Testis (tissue), 3 donors: ENCODE data around the gene ARSG. TPM values are rescaled to one million over a fixed set of nuclear protein-coding genes. Genes with fewer than 3 reads are reported as not detected.
"Not testable (repeated sequence)": the region's sequence is repeated elsewhere in the genome, so short reads cannot be mapped to it uniquely, and the experiment has no call there.

Experiments
- DNase-seq: peaks from one replicate; pipeline ENCODE4 v3.0.0-alpha.2; 2019
- H3K27ac ChIP-seq, 2 donors: fragments of 200-600 bp; sonication (generic); one replicate each; pipeline ENCODE4 v1.5.1; 2019
- H3K27me3 ChIP-seq: fragments of 200-600 bp; sonication (generic); one replicate; pipeline ENCODE4 v1.5.1; 2019
- H3K36me3 ChIP-seq: fragments of 200-600 bp; sonication (generic); one replicate; pipeline ENCODE4 v1.5.1; 2017; ENCODE audit warnings: low read depth; ENCODE audit errors: missing control alignments
- H3K4me1 ChIP-seq: fragments of 200-600 bp; sonication (generic); one replicate; pipeline ENCODE4 v1.5.1; 2019
- H3K4me3 ChIP-seq, 2 donors: fragments of 200-600 bp; sonication (generic); one replicate each; pipeline ENCODE4 v1.5.1; 2017 to 2019
- H3K9me3 ChIP-seq: fragments of 200-600 bp; sonication (generic); one replicate; pipeline ENCODE4 v1.5.1; 2017
- CTCF ChIP-seq, 3 experiments: fragments of 450-650 bp in 2 of 3; fragments of 200-600 bp in 1 of 3; sonication (generic) in 1 of 3; IDR thresholded peaks; one replicate each; pipeline ENCODE4 v1.5.1; 2016 to 2019; ENCODE audit warnings: antibody characterized with exemption in 3 of 3, mild to moderate bottlenecking in 2 of 3, moderate library complexity in 1 of 3
- POLR2A ChIP-seq: fragments of 450-650 bp; IDR thresholded peaks from one replicate; pipeline ENCODE4 v1.6.1; 2017; ENCODE audit warnings: antibody characterized with exemption, mild to moderate bottlenecking, moderate library complexity
- WGBS, 2 donors: methylation state at CpG; one replicate each; pipeline ENCODE4 v1.1.5; 2018; 5-methylcytosine and 5-hydroxymethylcytosine counted together
- intact Hi-C: fragments of 100-400 bp; cut with DNase I; formaldehyde crosslinking; loops from one replicate; pipeline ENCODE4 v1.15.1; 2023; ENCODE audit warnings: low total_unique reads
- polyA plus RNA-seq: library from polyadenylated mRNA; stranded (reverse); fragments of 350-450 nt; fragmentation: Illumina TruSeq; extraction: RNeasy Lipid Tissue Mini Kit (QIAGEN cat#74804); gene quantifications from one replicate; pipeline ENCODE4 v1.2.3, GENCODE V29; 2014; ENCODE audit warnings: low read depth, low replicate concordance; ENCODE audit not compliant: insufficient read depth
- total RNA-seq, 2 donors: library from RNA; depleted of rRNA; stranded (reverse); fragments of >200 nt; gene quantifications; one replicate each; pipeline ENCODE4 v1.2.3, GENCODE V29; 2016

Gene ARSG
- total and polyA plus RNA-seq, 3 donors from 2014 or later: 7.4 to 16.9 (median 12.5) TPM

GRCh38 chr17:68257934-68258333 is 33.4 kb upstream of the ARSG start:
- H3K9me3 ChIP-seq: no peaks in the 10 kb centered on the region
- no peak for DNase-seq
- no peaks in the 10 kb centered on the region for H3K36me3 ChIP-seq
- no peak overlapping the region for H3K27ac ChIP-seq
- intact Hi-C loops: no loop called here
- H3K4me1 ChIP-seq: peaks cover 3% of the 10 kb centered on the region
- no peak for TF ChIP-seq POLR2A
- no peak for TF ChIP-seq CTCF (IDR thresholded peaks at IDR 0.05)
- no peak overlapping the region for H3K4me3 ChIP-seq
- H3K27me3 ChIP-seq: no peaks in the 10 kb centered on the region

- H3K27me3 ChIP-seq, H3K4me1 ChIP-seq, H3K36me3 ChIP-seq, intact Hi-C loops, H3K9me3 ChIP-seq, H3K27ac ChIP-seq: not testable (repeated sequence)
- peak overlapping the region; percentile 15 to 35 for H3K4me3 ChIP-seq
- 5 to 11% methylated on average over 10 to 34 of the region's 44 CpGs for WGBS, 2 donors
- DNase-seq: peak; percentile 47
Observed at GRCh38 chr17:68258890-68259647, 32.2 kb upstream of the ARSG start.

GRCh38 chr17:68259648-68259951 is 31.7 kb upstream of the ARSG start:
- H3K36me3 ChIP-seq, intact Hi-C loops, H3K27me3 ChIP-seq, H3K9me3 ChIP-seq, H3K4me1 ChIP-seq, H3K27ac ChIP-seq, DNase-seq: not testable (repeated sequence)
- WGBS, 2 donors: 52 to 57% methylated on average over 2 to 3 of the region's 3 CpGs
- H3K4me3 ChIP-seq: peak overlapping the region in 1 of 2 donors; percentile 35

GRCh38 chr17:68260051-68260762 is 31.1 kb upstream of the ARSG start:
- H3K27me3 ChIP-seq: no peaks in the 10 kb centered on the region
- 74 to 82% methylated on average over 9 of the region's 9 CpGs for WGBS, 2 donors
- H3K36me3 ChIP-seq: no peaks in the 10 kb centered on the region
- H3K4me1 ChIP-seq: peaks cover 3% of the 10 kb centered on the region
- no peak for DNase-seq
- no peak for TF ChIP-seq CTCF (IDR thresholded peaks at IDR 0.05)
- H3K9me3 ChIP-seq: no peaks in the 10 kb centered on the region
- no peak overlapping the region for H3K27ac ChIP-seq
- intact Hi-C loops: loop anchor here (10.0 kb wide), 2 partner anchors 175 to 205 kb away; no protein-coding TSS in a partner anchor
- H3K4me3 ChIP-seq: no peak overlapping the region

- WGBS, 2 donors: 44 to 46% methylated on average over 2 of the region's 2 CpGs
- intact Hi-C loops: loop anchor here (10.0 kb wide), 2 partner anchors 172 to 202 kb away; no protein-coding TSS in a partner anchor
- H3K27me3 ChIP-seq, H3K4me3 ChIP-seq, H3K9me3 ChIP-seq, H3K4me1 ChIP-seq, H3K36me3 ChIP-seq, DNase-seq, H3K27ac ChIP-seq: not testable (repeated sequence)
Observed at GRCh38 chr17:68262467-68262866, 28.8 kb upstream of the ARSG start.

- WGBS, 2 donors: 17 to 27% methylated on average over 9 of the region's 9 CpGs
- H3K9me3 ChIP-seq, H3K4me1 ChIP-seq, H3K4me3 ChIP-seq, H3K36me3 ChIP-seq, H3K27ac ChIP-seq, H3K27me3 ChIP-seq: not testable (repeated sequence)
- TF ChIP-seq CTCF (IDR thresholded peaks at IDR 0.05): peak in 1 of 3 experiments; percentile 62
- peak; percentile 42 for DNase-seq
- intact Hi-C loops: loop anchor here (10.0 kb wide), 2 partner anchors 172 to 202 kb away; no protein-coding TSS in a partner anchor
Observed at GRCh38 chr17:68263101-68263681, 28.1 kb upstream of the ARSG start.

GRCh38 chr17:68265833-68266232 is 25.5 kb upstream of the ARSG start:
- not testable (repeated sequence) for H3K9me3 ChIP-seq, H3K27me3 ChIP-seq, H3K27ac ChIP-seq, H3K4me3 ChIP-seq, H3K4me1 ChIP-seq, H3K36me3 ChIP-seq, DNase-seq
- intact Hi-C loops: loop anchor here (10.0 kb wide), 2 partner anchors 169 to 199 kb away; no protein-coding TSS in a partner anchor
- 91 to 97% methylated on average over 2 of the region's 2 CpGs for WGBS, 2 donors
